Progenitor cell of endocrine pancreas (in vitro differentiated cells): ENCODE results near the gene EFNA2. TPM values are rescaled to one million over a fixed set of nuclear protein-coding genes. Genes with fewer than 3 reads are reported as not detected.
A peak's percentile ranks its signal among the peaks of the same experiment; 100 is the strongest.

Experiments used
- DNase-seq: peaks from one replicate; pipeline ENCODE4 v3.0.0; 2021; ENCODE audit warnings: low spot score; ENCODE audit not compliant: unreplicated experiment
- H3K27ac Mint-ChIP-seq: 2 replicates; pipeline ENCODE4 v1.8.0; 2021; ENCODE audit warnings: mild to moderate bottlenecking, moderate library complexity, mixed read lengths
- H3K27me3 Mint-ChIP-seq: 2 replicates; pipeline ENCODE4 v1.8.0; 2021; ENCODE audit warnings: mixed read lengths
- H3K36me3 Mint-ChIP-seq: 2 replicates; pipeline ENCODE4 v1.8.0; 2022; ENCODE audit warnings: mixed read lengths; ENCODE audit not compliant: insufficient read depth
- H3K4me1 Mint-ChIP-seq: 2 replicates; pipeline ENCODE4 v1.8.0; 2021; ENCODE audit warnings: low read depth, mixed read lengths
- H3K4me3 Mint-ChIP-seq: 2 replicates; pipeline ENCODE4 v1.8.0; 2021; ENCODE audit warnings: low read depth, mild to moderate bottlenecking, moderate library complexity, mixed read lengths
- H3K9me3 Mint-ChIP-seq: 2 replicates; pipeline ENCODE4 v1.8.0; 2021; ENCODE audit warnings: low read depth, mixed read lengths
- total RNA-seq: library from RNA; stranded (reverse); gene quantifications from 2 replicates; pipeline ENCODE4 v1.2.1, GENCODE V29; 2021
- TF ChIP-seq, protein P1 (sequence below): fragments of 200-600 bp; sonication (generic); IDR thresholded peaks from one replicate; pipeline ENCODE4 v1.5.0; 2021; ENCODE audit warnings: antibody characterized with exemption, mild to moderate bottlenecking; ENCODE audit not compliant: unreplicated experiment

The EFNA2 gene
- total RNA-seq, 1 donor from 2014 or later, result 26.5 TPM

DNA sequence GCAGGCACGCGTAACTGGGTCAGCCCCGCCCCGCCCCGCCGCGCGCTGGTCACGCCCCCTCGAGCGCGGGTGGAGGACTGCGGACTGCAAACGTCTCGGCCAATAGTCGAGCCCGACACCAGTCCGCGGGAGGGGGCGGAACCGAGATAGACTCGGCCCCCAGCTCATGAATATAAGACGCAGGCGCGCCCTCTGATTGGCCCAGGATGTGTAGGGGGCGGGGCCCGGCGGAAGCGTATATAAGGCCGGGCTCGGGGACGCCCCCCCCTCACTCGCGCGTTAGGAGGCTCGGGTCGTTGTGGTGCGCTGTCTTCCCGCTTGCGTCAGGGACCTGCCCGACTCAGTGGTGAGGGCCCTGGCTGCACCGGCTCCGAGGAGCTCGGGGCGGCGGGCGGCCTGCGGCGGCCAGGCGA, 16.6 kb upstream of the EFNA2 start, which contains the start of gene CIRBP:
Gene CIRBP (plus strand): TSS at position 268 of the 413 bp plus-strand sequence. CDS start 1,602 bp downstream, outside the sequence.
- DNase-seq, result peak; percentile 99
- peaks cover 24% of the 10 kb centered on the region for H3K36me3 Mint-ChIP-seq
- TF ChIP-seq, protein P1, sequence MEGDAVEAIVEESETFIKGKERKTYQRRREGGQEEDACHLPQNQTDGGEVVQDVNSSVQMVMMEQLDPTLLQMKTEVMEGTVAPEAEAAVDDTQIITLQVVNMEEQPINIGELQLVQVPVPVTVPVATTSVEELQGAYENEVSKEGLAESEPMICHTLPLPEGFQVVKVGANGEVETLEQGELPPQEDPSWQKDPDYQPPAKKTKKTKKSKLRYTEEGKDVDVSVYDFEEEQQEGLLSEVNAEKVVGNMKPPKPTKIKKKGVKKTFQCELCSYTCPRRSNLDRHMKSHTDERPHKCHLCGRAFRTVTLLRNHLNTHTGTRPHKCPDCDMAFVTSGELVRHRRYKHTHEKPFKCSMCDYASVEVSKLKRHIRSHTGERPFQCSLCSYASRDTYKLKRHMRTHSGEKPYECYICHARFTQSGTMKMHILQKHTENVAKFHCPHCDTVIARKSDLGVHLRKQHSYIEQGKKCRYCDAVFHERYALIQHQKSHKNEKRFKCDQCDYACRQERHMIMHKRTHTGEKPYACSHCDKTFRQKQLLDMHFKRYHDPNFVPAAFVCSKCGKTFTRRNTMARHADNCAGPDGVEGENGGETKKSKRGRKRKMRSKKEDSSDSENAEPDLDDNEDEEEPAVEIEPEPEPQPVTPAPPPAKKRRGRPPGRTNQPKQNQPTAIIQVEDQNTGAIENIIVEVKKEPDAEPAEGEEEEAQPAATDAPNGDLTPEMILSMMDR, result no peak
- H3K27me3 Mint-ChIP-seq, result peaks cover 9% of the 10 kb centered on the region
- H3K27ac Mint-ChIP-seq, result peak within 1 kb of the TSS; percentile 95
- H3K9me3 Mint-ChIP-seq, result no peaks in the 10 kb centered on the region
- H3K4me1 Mint-ChIP-seq, result peaks cover 48% of the 10 kb centered on the region
- peak within 1 kb of the TSS; percentile 82 for H3K4me3 Mint-ChIP-seq

DNA sequence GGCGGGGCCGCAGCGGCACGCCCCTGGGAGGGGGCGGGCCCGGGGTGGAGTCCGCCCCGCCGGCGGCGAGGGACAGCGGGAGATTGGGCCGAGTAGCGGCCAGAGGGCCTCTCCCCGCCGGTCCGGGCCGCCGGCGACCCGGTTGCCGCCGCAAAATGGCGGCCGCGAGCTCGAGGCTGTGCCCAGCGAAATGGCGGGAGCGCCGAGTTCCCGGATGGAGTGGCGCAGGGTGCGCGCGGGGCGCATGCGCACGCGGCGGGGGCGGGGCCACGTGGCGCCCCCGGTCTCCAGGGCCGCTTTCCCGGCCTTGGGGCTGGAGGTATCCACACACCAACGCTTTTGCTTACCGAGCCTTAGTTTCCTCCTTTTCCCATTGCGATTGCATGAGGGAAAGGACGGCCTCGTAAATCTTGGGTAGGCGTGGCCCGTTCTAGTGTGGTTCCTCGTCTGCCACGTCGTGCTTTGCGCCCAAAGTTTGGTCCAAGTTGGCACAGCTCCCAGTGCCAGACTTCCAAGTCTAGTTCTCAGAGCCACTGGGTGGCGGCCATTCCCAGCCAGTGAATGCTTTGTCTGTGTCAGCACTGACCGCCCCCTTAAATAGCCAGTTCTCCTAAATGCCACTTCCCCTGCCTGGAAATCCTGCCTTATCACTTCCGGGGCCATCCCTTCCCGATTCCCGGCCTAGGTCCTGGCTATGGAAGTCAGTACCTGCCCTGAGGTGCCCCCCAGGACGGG, 16.0 kb upstream of the EFNA2 start:
- peak overlapping the region; percentile 82 for H3K4me3 Mint-ChIP-seq
- TF ChIP-seq, protein P1, result no peak
- peaks cover 9% of the 10 kb centered on the region for H3K27me3 Mint-ChIP-seq
- no peaks in the 10 kb centered on the region for H3K9me3 Mint-ChIP-seq
- DNase-seq, result peak; percentile 77
- peak overlapping the region; percentile 95 for H3K27ac Mint-ChIP-seq
- peaks cover 48% of the 10 kb centered on the region for H3K4me1 Mint-ChIP-seq
- H3K36me3 Mint-ChIP-seq, result peaks cover 24% of the 10 kb centered on the region

DNA sequence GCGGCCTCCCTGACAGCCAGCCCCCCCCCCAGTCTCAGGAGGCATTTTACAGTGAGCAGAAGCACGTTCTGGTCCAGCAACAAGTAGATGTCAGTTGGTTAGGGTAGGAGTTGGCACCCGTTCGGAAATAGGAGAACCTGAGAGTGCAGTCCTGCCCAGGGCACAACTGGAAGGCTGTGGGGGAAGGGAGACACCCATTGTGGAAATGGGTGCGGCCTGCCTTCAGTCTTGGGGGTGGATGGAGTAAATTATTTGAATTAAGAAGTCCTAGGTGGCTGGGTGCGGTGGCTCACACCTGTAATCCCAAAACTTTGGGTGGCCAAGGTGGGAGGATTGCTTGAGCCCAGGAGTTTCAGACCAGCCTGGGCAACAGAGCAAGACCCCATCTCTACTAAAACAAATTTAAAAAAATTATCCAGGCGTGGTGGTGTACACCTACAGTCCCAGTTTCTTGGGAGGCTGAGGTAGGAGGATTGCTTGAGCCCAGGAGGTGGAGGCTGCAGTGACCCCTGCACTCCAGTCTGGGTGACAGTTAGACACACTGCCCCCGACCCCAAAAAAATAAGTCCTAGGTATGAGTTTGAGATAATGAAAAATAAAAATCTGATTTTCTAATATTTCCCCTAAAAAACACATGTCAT, 15.3 kb upstream of the EFNA2 start:
- peak overlapping the region; percentile 82 for H3K4me3 Mint-ChIP-seq
- H3K36me3 Mint-ChIP-seq, result peaks cover 24% of the 10 kb centered on the region
- DNase-seq, result no peak
- no peaks in the 10 kb centered on the region for H3K9me3 Mint-ChIP-seq
- H3K27ac Mint-ChIP-seq, result peak overlapping the region; percentile 95
- TF ChIP-seq, protein P1, result no peak
- peaks cover 44% of the 10 kb centered on the region for H3K4me1 Mint-ChIP-seq
- peaks cover 9% of the 10 kb centered on the region for H3K27me3 Mint-ChIP-seq

DNA sequence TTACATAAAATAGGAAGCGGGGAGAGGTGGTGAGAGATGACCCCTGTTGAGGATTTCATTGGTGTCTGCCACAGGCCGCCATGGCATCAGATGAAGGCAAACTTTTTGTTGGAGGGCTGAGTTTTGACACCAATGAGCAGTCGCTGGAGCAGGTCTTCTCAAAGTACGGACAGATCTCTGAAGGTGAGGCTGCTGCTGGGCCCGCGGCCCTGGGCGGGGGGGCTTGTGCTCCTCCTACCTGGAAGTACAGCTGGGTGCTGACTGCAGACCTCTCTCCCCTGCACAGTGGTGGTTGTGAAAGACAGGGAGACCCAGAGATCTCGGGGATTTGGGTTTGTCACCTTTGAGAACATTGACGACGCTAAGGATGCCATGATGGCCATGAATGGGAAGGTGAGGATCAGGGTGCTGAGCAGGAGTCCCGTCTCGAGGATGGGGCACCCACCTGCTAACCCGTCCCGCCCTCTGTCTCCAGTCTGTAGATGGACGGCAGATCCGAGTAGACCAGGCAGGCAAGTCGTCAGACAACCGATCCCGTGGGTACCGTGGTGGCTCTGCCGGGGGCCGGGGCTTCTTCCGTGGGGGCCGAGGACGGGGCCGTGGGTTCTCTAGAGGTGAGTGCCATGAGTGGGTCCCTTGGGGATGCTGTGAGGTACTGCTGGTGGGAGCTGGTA, 14.7 kb upstream of the EFNA2 start:
- TF ChIP-seq, protein P1, result no peak
- DNase-seq, result no peak
- H3K4me1 Mint-ChIP-seq, result peaks cover 40% of the 10 kb centered on the region
- peaks cover 9% of the 10 kb centered on the region for H3K27me3 Mint-ChIP-seq
- H3K27ac Mint-ChIP-seq, result peak overlapping the region; percentile 95
- peaks cover 24% of the 10 kb centered on the region for H3K36me3 Mint-ChIP-seq
- H3K4me3 Mint-ChIP-seq, result peak overlapping the region; percentile 82
- no peaks in the 10 kb centered on the region for H3K9me3 Mint-ChIP-seq
